LNCAP (cell line): ENCODE measurements around the gene OR52E1.

Experiments used
- TF ChIP-seq, protein P1 (sequence below): fragments of 450-650 bp; IDR thresholded peaks from 2 replicates; pipeline ENCODE4 v1.5.1; 2017; ENCODE audit warnings: mild to moderate bottlenecking

OR52E1 gene

DNA sequence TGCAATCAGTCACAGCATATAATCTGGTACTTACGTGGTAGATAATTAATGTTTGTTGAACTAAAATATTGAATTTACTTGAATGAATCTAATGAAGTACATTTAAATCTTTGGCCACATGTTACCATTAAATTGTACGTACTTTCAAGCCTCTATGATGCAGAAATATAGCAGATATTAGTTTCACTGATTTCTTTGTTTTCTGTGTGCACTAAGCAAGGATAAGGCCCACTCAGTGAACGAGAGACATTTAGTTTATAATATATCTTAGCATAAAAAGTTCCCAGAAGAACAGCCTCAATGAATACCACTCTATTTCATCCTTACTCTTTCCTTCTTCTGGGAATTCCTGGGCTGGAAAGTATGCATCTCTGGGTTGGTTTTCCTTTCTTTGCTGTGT is at the start of gene OR52E1:
Gene OR52E1 (plus strand): TSS at position 301 of the 400 bp plus-strand sequence.
- TF ChIP-seq, protein P1, sequence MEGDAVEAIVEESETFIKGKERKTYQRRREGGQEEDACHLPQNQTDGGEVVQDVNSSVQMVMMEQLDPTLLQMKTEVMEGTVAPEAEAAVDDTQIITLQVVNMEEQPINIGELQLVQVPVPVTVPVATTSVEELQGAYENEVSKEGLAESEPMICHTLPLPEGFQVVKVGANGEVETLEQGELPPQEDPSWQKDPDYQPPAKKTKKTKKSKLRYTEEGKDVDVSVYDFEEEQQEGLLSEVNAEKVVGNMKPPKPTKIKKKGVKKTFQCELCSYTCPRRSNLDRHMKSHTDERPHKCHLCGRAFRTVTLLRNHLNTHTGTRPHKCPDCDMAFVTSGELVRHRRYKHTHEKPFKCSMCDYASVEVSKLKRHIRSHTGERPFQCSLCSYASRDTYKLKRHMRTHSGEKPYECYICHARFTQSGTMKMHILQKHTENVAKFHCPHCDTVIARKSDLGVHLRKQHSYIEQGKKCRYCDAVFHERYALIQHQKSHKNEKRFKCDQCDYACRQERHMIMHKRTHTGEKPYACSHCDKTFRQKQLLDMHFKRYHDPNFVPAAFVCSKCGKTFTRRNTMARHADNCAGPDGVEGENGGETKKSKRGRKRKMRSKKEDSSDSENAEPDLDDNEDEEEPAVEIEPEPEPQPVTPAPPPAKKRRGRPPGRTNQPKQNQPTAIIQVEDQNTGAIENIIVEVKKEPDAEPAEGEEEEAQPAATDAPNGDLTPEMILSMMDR: no peak

DNA sequence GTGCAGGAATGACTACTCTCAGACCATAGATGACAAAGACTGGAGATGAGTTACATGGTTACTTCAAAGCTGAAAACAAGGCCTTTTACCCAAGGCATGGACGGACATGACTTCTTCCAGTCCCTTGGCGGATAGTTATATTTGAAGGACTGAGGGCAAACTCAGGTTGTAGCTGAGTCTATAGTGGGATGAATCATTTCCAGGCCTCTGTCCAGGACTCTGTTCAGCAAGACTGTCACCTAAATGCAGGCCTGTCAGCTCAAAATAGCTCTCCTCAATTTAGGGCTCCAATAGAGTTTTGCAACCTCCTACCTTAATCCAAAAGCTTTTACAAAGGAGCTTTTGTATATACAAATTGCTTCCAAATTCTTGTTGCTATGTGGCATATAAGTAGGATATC is 47.4 kb upstream of the OR52E1 start:
- TF ChIP-seq, protein P1: no peak

DNA sequence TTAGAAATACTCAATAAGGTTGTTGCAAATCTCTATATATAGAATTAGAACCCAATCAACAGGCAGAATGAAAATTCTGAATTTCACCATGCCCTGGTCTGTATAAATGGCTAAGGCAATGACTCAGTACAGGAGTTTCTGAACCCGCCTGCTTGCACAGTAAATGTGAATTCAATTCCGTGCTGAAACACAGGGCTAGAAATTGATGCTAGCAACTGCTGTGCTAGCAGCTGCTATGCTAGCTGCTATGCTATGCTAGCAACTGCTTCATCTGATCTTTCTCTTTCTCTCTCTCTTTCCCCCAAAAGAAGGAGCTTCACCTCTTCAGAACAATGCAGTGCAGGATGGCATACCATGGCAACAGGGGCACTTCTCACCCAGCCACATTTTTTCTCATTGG is 32.7 kb upstream of the OR52E1 start:
- TF ChIP-seq, protein P1: no peak

DNA sequence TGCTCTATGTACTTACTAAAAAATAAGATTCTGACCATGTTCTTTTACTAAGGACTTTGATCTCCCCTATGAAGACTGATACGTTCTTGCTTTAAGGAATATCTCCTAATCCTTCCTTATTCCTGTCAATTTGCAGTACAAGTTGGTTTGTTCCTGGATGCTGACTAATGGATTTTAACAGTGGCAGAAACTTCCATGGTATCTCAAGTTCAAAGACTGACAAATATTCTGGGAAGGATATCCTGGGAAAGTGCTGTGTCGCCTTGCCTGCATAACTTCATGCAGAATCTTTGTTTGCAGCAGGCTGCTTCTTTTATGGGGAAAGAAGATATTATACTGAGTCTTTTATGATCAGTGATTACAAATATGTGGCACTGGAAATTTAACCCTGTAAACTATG is 31.4 kb upstream of the OR52E1 start:
- TF ChIP-seq, protein P1: no peak

DNA sequence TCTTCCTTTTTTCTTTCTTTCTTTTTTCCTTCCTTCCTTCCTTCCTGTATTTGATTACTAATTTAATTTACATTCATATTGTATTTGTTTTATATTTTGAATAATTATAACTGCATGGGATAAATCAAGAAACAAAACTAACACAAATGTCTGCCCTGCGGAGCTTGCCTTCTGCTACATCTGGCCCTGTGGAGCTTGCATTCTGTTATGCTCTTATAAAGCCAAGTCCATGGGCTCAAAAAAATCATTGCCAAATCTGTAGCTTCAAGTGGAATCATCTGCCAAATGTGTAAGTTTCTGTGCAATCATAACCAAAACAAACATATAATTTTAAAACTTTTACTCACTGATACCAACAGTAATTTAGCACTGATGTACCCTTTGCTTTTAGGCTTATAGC is 31.0 kb upstream of the OR52E1 start:
- TF ChIP-seq, protein P1: no peak

DNA sequence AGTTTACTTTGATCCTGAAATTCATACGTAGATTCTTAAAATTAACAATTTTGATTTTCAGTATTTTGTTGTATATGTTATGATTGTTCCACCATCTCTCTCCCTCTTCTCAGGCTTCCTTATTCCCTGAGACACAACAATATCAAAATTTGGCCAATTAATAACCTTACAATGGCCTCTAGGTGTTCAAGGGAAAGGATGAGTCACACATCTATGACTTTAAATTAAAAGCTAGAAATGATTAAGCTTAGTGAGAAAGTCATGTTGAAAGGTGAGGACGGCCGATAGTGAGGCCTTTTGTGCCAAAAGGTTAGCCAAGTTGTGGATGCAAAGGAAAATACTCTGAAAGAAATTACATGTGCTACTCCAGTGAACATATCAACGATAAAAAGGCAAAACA is 28.5 kb upstream of the OR52E1 start:
- TF ChIP-seq, protein P1: no peak

DNA sequence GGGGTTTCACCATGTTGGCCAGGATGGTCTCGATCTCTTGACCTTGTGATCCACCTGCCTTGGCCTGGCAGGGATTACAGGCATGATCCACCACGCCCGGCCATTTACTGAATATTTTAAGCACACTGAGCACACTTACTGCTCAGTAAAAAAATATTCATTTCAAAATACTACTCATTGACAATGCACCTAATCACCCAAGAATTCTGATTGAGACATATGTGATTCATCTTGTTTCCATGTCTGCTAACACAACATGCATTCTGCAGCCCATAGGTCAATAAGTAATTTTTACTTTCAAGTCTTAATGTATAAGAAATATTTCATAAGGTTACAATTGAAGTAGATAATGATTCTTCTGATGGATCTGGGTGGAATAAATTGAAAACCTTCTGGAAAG is 27.3 kb upstream of the OR52E1 start:
- TF ChIP-seq, protein P1: no peak

DNA sequence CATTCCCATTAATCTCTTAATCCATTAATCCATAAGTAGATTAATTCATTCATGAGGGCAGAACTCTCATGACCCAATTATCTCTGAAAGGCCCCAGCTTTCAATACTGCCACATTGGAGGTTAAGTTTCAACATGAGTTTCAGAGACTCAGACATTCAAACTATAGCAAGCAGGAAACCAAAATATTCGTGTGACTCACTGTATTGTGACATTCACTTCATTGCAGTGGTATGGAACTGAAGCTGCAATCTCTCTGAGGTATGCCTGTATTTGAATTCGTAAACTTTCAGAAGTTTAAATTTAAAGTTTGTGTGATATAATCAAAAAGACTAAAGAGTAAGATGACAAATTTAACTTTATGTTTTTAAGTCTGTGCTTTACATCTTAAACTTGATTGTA is 26.0 kb upstream of the OR52E1 start:
- TF ChIP-seq, protein P1: no peak
